Smooth muscle cell of the coronary artery (primary cell): ENCODE measurements around the gene SAMD1. TPM values are rescaled to one million over a fixed set of nuclear protein-coding genes. Genes with fewer than 3 reads are reported as not detected.

Experiments used
- total RNA-seq: library from RNA; depleted of rRNA; stranded (reverse); fragments of >200 nt; gene quantifications from 2 replicates; pipeline ENCODE4 v1.2.3, GENCODE V29; 2014; ENCODE audit warnings: low replicate concordance

SAMD1 gene
- total RNA-seq: 13.8 and 19.8 TPM in 2 replicates

DNA sequence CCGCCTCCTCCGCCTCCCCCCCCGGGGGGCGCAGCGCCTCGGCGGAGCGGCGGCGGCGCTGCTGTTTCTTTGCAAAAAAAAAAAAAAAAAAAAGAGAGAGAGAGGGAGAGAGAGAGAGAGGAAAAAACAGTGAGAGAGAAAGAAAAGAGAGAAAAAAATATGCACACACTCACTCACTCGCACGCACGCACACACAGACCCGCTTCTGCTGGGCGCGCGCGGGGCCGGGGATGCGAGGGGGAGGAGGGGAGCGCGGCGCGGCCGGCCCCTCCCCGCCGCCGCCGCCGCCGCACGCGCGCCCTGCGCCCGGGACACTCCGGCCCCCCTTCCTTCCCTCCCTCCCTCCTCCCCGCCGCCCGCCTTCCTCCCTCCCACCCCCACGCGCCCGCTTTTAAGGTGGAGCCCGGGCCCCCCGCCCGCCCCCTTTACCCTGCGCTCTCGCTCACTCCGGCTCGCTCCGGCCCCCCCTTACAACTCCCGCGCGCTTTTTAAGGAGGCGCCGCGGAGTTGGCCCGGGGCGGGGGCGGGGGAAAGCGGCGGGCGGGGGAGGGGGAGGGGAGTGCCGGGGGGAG is at the start of gene SAMD1:
TSS of gene SAMD1 (minus strand) at position 243 of the 572 bp plus-strand sequence.

DNA sequence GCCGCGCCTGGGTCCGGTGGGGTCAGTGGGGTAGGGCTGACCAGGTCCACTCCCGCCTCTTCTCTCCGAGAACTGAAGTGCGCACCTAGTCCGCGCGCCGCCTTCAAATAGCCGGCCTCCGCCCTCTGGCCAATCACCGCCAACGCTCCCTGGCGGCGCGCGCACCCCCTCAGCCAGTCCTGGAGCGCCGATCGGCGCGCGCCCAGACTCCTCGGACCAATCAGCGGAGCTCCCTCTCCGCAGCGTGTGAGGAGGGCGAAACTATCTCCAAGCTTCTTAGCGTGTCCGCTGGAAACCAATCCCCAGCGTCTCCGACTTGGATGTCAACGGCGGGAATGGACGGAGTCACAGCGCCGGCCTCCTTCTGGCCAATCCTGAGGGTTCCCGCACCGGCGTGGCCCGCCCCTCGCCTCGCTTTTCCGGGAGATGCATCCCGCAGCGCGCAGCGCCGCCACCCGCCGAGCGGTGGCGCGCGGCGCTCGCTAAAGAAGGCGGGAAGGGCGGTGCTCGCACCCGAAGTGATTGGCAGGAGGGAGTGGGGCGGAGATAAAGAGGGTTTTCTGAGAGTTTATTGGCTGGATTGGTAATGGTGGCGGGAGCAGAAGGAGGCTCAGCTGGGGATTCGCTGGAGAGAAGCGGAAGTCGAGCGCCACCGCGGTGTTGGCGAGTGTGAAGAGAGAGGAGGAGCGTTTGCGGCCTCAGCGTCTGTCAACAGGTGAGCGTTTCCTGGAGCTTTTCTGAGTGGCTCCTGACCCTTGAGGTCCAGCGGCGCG is 46.1 kb upstream of the SAMD1 start, which contains the start of gene ASF1B:
TSS of gene ASF1B (minus strand) at position 81 of the 773 bp plus-strand sequence. CDS start 133 bp downstream, outside the sequence.

DNA sequence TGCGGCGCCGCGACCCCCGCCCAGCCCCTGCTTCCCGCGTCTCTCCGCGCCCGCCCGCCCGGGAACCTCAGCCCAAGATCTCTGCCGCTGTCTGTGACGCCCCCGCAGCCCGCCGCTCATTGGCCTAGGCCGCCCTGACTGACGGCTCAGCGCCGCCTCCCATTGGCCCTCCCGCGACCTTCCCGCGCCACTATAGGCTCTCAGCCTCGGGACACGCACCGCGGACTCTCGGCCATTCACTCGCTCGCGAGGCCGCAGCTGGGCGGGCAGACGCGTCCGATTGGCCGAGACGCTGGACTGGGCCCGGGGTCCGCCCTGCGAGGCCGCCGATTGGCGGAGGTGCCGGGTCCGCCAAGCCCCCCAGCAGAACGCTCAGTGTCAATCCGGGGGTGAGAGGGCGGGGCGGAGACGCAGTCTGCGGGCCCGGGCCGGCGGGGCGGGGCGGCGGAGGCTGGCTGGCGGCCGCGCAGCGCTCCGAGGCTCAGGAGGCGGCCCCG is 27.2 kb upstream of the SAMD1 start, which contains the start of gene PRKACA:
TSS of gene PRKACA (minus strand) at position 95 of the 497 bp plus-strand sequence. CDS start 215 bp downstream, outside the sequence.

DNA sequence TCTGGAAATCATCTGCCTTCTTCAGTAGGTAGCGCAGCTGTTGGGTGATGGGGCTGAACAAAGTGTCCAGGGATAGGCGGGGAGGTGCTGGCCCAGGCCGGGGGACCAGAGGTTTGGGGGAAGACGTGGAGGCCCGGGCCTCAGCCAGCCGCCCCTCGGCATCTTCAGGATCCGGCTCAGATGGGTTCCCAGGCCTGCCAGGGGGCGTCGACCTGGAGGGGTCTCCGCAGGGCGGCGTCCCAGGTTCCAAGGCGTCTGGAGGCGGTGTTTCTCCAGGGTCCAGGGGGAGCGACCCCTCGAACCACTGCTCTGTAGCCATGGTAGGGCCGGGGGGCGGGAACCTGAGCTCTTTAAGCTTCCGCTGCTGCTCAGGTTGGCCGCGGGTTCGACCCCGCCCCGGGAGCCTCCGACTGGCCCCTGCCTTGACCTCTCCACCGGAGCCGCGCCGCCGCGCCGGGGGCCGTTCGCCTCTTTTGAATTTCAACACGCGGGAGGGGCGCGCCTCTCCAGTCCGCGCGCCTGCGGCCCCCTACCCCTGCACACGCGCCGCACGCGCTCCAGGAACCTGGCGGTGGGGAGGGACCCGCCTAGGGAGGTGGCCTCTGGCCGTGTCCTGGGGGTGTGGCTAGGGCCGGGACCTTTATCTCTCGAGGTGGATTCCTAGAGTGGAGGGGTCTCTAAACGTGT is 5.1 kb downstream of the SAMD1 start, which contains the start of gene C19orf67:
TSS of gene C19orf67 (minus strand) at position 475 of the 687 bp plus-strand sequence. CDS start at position 319, 156 bp downstream.

DNA sequence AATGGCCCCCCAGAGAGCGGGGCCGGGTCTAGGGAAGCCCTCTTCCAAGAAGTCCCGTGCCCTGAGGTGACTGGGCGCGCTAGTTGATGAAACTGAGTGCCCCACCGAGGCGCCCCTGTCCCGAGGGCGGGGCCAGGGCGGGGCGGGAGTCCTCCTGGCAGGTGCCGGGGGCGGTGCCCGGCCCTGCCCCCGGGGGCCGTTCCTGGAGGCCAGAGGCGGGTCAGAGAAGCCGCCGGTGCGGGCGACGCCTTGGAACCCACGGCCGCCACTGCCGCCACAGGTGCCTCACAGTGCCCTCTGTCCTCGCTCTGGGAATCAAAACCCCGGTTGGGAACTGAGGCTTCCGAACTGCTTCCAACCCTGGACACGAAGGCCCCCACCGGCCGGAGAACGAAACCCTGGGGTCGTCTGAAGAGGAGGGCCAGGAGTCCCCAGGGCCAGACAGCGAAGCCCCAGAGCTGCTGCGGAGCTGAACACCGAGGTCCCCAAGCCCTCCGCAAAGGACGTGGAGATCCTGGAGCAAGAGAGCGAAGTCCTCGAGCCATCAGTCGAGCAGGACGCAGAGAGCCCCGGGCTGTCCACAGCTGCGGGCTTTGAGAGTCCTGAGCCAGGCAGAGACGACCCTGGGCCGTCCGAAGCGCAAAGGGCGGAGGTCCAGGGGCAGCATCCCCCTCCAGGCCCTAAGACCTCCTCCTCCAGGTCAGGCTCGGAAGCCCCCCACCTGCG is 17.9 kb downstream of the SAMD1 start, which contains the start of gene MISP3:
TSS of gene MISP3 (plus strand) at position 252 of the 726 bp plus-strand sequence. CDS start 524 bp downstream, outside the sequence.

DNA sequence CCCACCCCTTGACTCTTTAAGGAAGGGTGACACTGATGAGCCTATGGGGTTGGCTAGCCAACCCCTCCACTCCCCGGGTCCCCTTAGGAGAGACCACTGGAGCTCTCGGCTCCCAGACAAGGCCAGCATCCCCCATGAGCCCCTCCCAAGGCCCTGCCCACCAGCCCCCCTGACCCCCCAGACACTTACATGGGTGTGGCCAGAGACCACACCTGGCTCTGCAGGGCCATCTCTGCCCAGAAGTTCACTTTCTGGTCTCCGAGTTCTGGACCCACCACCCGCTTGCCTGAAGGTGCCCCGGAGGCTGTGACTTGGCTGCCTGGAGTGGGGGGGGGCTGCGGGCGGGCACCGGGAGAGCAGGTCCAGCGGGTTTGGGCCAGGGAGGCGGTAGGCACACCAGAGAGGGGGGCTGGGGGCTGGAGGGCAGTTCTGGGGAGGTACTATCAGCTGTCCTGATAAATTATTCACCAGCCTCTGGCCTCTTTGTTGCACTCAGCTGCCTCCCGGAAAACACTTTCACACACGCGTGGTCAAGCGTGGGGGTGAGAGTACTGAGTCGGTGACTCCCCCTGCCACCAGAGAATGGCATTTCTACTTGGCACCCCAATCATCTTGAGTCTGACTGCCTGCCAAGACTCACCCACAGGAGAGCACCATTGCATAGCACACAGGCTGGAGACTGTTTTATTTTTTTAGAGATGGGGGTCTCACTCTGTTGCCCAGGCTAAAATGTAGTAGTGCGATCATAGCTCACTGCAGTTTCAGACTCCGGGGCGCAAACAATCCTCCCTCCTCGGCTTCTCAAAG is 28.6 kb downstream of the SAMD1 start, which contains the start of gene PALM3:
TSS of gene PALM3 (minus strand) at position 326 of the 807 bp plus-strand sequence. CDS start at position 230, 96 bp downstream.

Other genes starting within 250 kb of the SAMD1 start
- 0.45 TPM in 1 of 2 replicates, not detected in the other for gene NANOS3, start 213.6 kb downstream of the SAMD1 start, total RNA-seq
- 0.12 and 0.45 TPM in 2 replicates for gene BRME1, start 184.6 kb downstream of the SAMD1 start, total RNA-seq
- gene CC2D1A, start 184.6 kb downstream of the SAMD1 start, total RNA-seq: 4.8 and 6.4 TPM in 2 replicates
- gene PODNL1, start 152.3 kb downstream of the SAMD1 start, total RNA-seq: 0.90 and 1.1 TPM in 2 replicates
- 7.7 and 8.1 TPM in 2 replicates for gene DCAF15, start 138.2 kb downstream of the SAMD1 start, total RNA-seq
- 0.94 and 1.9 TPM in 2 replicates for gene RFX1, start 84.4 kb downstream of the SAMD1 start, total RNA-seq
- gene RLN3, start 62.6 kb downstream of the SAMD1 start, total RNA-seq: not detected in 2 replicates
- 0.23 and 4.4 TPM in 2 replicates for gene IL27RA, start 59.0 kb downstream of the SAMD1 start, total RNA-seq
- under 0.01 and 0.30 TPM in 2 replicates for gene PALM3, start 28.7 kb downstream of the SAMD1 start, total RNA-seq
- 0.12 and 0.68 TPM in 2 replicates for gene MISP3, start 18.0 kb downstream of the SAMD1 start, total RNA-seq
- not detected in 2 replicates for gene C19orf67, start 5.0 kb downstream of the SAMD1 start, total RNA-seq
- gene PRKACA, start 27.0 kb upstream of the SAMD1 start, total RNA-seq: 27.3 and 56.8 TPM in 2 replicates
- gene ASF1B, start 45.8 kb upstream of the SAMD1 start, total RNA-seq: 0.94 and 4.6 TPM in 2 replicates
- gene ADGRL1, start 115.4 kb upstream of the SAMD1 start, total RNA-seq: 4.4 and 8.5 TPM in 2 replicates